ENCODE data around the gene YWHAQ.

DNA sequence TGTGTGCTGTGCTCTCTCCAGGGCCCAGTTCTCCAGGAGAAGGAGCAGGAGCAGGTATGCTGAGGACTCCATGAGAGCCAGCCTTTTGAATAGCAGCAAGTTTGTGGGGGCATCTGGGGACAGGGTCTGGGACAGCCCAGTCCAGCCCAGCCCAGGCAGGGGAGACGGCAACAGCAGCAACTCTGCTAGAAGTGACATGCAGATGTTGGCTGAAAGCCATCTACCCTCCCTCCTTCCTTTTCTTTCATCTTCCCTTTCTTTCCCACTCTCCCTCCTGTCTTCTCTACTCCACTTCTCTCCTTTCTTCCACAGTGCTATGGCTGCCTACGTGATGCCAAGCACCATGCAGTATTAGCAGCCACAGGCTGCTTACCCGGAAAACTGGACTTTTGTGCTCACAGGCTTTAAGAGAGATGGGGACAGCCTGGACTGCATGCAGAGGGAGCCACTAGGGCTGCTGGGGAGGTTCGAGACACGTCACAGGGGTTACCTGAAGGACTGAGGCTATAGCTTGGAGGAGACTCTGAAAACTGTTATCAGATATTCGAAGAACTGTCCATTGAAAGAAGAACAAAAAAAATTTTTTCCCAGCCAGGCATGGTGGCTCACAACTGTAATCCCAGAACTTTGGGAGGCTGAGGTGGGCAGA is 23.8 kb upstream of the YWHAQ start:
- TF ChIP-seq, protein P1, sequence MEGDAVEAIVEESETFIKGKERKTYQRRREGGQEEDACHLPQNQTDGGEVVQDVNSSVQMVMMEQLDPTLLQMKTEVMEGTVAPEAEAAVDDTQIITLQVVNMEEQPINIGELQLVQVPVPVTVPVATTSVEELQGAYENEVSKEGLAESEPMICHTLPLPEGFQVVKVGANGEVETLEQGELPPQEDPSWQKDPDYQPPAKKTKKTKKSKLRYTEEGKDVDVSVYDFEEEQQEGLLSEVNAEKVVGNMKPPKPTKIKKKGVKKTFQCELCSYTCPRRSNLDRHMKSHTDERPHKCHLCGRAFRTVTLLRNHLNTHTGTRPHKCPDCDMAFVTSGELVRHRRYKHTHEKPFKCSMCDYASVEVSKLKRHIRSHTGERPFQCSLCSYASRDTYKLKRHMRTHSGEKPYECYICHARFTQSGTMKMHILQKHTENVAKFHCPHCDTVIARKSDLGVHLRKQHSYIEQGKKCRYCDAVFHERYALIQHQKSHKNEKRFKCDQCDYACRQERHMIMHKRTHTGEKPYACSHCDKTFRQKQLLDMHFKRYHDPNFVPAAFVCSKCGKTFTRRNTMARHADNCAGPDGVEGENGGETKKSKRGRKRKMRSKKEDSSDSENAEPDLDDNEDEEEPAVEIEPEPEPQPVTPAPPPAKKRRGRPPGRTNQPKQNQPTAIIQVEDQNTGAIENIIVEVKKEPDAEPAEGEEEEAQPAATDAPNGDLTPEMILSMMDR (IDR thresholded peaks at IDR 0.05) = no peak
- TF ChIP-seq EZH2 (IDR thresholded peaks at IDR 0.05; ENCODE audit: borderline replicate concordance, insufficient read depth, low read depth, low read length, poor library complexity, severe bottlenecking) = no peak

All from B cell (primary cell).